Neural progenitor cell (in vitro differentiated cells): ENCODE measurements around the gene LAMA1.

ENCODE experiments used
- CTCF ChIP-seq: fragments of 200-600 bp; sonication (generic); IDR thresholded peaks from 2 replicates; pipeline ENCODE4 v1.5.1; 2017; ENCODE audit warnings: antibody characterized with exemption, mild to moderate bottlenecking
- EZH2 ChIP-seq: fragments of 200-600 bp; sonication (generic); IDR thresholded peaks from 2 replicates; pipeline ENCODE4 v1.6.1; 2017; ENCODE audit warnings: antibody characterized with exemption, mild to moderate bottlenecking, moderate library complexity
- EZH2phosphoT487 ChIP-seq: fragments of 200-600 bp; sonication (generic); IDR thresholded peaks from 2 replicates; pipeline ENCODE4 v1.6.1; 2017; ENCODE audit warnings: antibody characterized with exemption

- TF ChIP-seq CTCF (no peak), EZH2phosphoT487 (no peak), EZH2 (no peak)
Measured at GRCh38 chr18:7132356-7133150, 15.0 kb upstream of the LAMA1 start.
